ENCODE results near the gene SMAD6.

Gene SMAD6

GRCh38 chr15:66760097-66760967 lies 58.3 kb downstream of the SMAD6 start:
- DNase-seq (ENCODE audit: low spot score) = no peak

- no peak for DNase-seq (ENCODE audit: low spot score)
Observed at GRCh38 chr15:66760968-66761725, 59.1 kb downstream of the SMAD6 start.

- DNase-seq (ENCODE audit: low spot score) = no peak
Observed at GRCh38 chr15:66761726-66762595, 59.9 kb downstream of the SMAD6 start.

GRCh38 chr15:66763186-66764071 lies 61.4 kb downstream of the SMAD6 start:
- DNase-seq (ENCODE audit: low spot score) = no peak

- DNase-seq (ENCODE audit: low spot score) = no peak
Observed at GRCh38 chr15:66764072-66764786, 62.2 kb downstream of the SMAD6 start.

- no peak for DNase-seq (ENCODE audit: low spot score)
Observed at GRCh38 chr15:66765478-66766281, 63.6 kb downstream of the SMAD6 start.

GRCh38 chr15:66766282-66767230 lies 64.5 kb downstream of the SMAD6 start:
- DNase-seq (ENCODE audit: low spot score) = no peak

- no peak for DNase-seq (ENCODE audit: low spot score)
Observed at GRCh38 chr15:66767240-66767659, 65.2 kb downstream of the SMAD6 start.

- DNase-seq (ENCODE audit: low spot score) = no peak
Observed at GRCh38 chr15:66768987-66769386, 67.0 kb downstream of the SMAD6 start.

- DNase-seq (ENCODE audit: low spot score) = no peak
Observed at GRCh38 chr15:66770518-66771350, 68.7 kb downstream of the SMAD6 start.

GRCh38 chr15:66771351-66771650 lies 69.3 kb downstream of the SMAD6 start:
- no peak for DNase-seq (ENCODE audit: low spot score)

GRCh38 chr15:66772604-66773128 lies 70.6 kb downstream of the SMAD6 start:
- DNase-seq (ENCODE audit: low spot score) = no peak

- no peak for DNase-seq (ENCODE audit: low spot score)
Observed at GRCh38 chr15:66773129-66773873, 71.3 kb downstream of the SMAD6 start.

- peak; percentile 70 for DNase-seq (ENCODE audit: low spot score)
Observed at GRCh38 chr15:66774001-66774814, 72.2 kb downstream of the SMAD6 start.

- no peak for DNase-seq (ENCODE audit: low spot score)
Observed at GRCh38 chr15:66775127-66776105, 73.4 kb downstream of the SMAD6 start.
